ENCODE results near the gene TTC5.

DNA sequence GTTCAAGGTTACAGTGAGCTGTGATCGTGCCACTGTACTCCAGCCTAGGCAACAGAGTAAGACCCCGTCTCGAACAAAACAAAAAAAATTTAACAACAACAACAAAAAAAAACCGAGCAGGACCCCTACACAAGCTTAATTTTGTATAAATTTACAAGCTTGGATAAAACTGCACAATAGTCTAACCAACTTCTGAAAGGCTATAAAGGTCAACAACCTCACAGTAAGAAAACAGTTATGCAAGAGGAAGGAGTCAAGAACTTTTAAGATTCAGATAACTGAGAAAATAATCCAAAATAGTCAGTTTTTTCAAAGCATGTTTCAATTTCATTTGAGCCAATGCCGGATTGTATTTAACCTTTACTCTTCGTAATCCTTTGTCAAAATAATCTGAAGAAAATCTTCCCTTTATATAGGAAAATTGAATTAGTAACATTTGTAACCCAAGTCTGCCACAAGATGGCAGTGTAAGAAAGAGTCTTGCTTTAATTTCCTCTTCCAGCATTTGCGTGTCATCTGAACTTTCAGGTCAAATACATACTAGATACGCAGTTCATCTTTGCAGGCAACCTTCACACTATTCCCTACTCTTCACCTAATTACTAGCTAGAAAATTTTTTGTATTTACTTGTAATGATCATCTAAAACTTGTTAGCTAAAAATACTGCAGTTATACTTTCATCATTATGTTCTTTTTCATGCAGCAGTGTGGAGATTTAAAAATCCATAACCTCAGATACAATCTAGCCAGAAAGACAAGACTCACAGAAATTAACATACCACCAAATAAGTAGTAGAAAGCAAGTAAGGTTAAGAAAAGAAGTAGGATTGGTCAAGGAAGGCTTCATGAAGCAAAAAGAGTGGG, 21.5 kb upstream of the TTC5 start:
- TF ChIP-seq, protein P1, sequence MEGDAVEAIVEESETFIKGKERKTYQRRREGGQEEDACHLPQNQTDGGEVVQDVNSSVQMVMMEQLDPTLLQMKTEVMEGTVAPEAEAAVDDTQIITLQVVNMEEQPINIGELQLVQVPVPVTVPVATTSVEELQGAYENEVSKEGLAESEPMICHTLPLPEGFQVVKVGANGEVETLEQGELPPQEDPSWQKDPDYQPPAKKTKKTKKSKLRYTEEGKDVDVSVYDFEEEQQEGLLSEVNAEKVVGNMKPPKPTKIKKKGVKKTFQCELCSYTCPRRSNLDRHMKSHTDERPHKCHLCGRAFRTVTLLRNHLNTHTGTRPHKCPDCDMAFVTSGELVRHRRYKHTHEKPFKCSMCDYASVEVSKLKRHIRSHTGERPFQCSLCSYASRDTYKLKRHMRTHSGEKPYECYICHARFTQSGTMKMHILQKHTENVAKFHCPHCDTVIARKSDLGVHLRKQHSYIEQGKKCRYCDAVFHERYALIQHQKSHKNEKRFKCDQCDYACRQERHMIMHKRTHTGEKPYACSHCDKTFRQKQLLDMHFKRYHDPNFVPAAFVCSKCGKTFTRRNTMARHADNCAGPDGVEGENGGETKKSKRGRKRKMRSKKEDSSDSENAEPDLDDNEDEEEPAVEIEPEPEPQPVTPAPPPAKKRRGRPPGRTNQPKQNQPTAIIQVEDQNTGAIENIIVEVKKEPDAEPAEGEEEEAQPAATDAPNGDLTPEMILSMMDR (IDR thresholded peaks at IDR 0.05) = peak; percentile 32 to 83 (median 77)
- TF ChIP-seq POLR2A (IDR thresholded peaks at IDR 0.05) = no peak
